HL-60 (cell line): ENCODE measurements around the gene PRDM16.

Experiments
- CTCF ChIP-seq: IDR thresholded peaks from one replicate; pipeline ENCODE4 v1.5.1; 2011; ENCODE audit warnings: low read length, control low read depth, inconsistent platforms; ENCODE audit not compliant: insufficient read depth
- POLR2AphosphoS5 ChIP-seq: IDR thresholded peaks from 2 replicates; pipeline ENCODE4 v1.6.1; 2012; ENCODE audit warnings: low read depth

- TF ChIP-seq CTCF (no peak), POLR2AphosphoS5 (no peak)
Measured at GRCh38 chr1:3460672-3461131, 391.7 kb downstream of the PRDM16 start.
